Duodenal mucosa (tissue), 2 donors: ENCODE measurements around the gene SLFN14.
A peak's percentile ranks its signal among the peaks of the same experiment; 100 is the strongest.
"Not testable (repeated sequence)": the region's sequence is repeated elsewhere in the genome, so short reads cannot be mapped to it uniquely, and the experiment has no call there.

Experiments
- H3K27ac ChIP-seq: one replicate; pipeline ENCODE4 v1.7.0; 2013; ENCODE audit warnings: low read depth, low read length
- H3K27me3 ChIP-seq, 2 donors: one replicate each; pipeline ENCODE4 v1.7.0; 2013; ENCODE audit warnings: low read length in 2 of 2, control low read depth in 1 of 2; ENCODE audit not compliant: insufficient read depth in 2 of 2, control insufficient read depth in 1 of 2
- H3K36me3 ChIP-seq, 2 donors: one replicate each; pipeline ENCODE4 v1.7.0; 2013; ENCODE audit warnings: low read length in 2 of 2, control low read depth in 1 of 2; ENCODE audit not compliant: insufficient read depth in 2 of 2, control insufficient read depth in 1 of 2
- H3K4me1 ChIP-seq, 2 donors: one replicate each; pipeline ENCODE4 v1.7.0; 2013; ENCODE audit warnings: low read length in 2 of 2, control low read depth in 1 of 2; ENCODE audit not compliant: insufficient read depth in 2 of 2, control insufficient read depth in 1 of 2
- H3K4me3 ChIP-seq, 2 donors: one replicate each; pipeline ENCODE4 v1.7.0; 2013; ENCODE audit warnings: low read length in 2 of 2, low read depth in 1 of 2
- H3K9ac ChIP-seq, 2 donors: one replicate each; pipeline ENCODE4 v1.7.0; 2013; ENCODE audit warnings: low read length in 2 of 2, low read depth in 1 of 2
- H3K9me3 ChIP-seq, 2 donors: one replicate each; pipeline ENCODE4 v1.7.0; 2013; ENCODE audit warnings: low read length in 2 of 2, control low read depth in 1 of 2; ENCODE audit not compliant: control insufficient read depth in 1 of 2

SLFN14 gene

DNA sequence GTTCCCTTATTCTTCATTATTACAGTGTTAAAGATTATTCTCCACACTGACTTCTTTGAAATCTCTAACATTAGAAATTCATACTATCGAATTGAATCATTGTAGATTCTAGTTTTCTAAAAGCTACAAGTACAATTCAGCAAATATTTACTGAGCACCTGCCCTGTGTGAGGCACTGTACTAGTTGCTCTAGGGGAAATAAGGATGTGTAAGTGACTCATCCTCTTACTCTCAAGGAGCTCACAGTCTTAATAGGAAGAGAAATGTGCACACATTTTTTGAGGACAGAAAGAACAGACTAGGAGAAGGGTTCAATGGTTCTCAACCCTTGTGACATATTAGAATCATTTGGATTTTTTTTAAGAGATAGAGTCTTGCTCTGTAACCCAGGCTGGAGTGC is 15.5 kb downstream of the SLFN14 start:
- no peak overlapping the region for H3K9ac ChIP-seq
- H3K27me3 ChIP-seq = no peaks in the 10 kb centered on the region
- H3K4me3 ChIP-seq = no peak overlapping the region
- H3K9me3 ChIP-seq = no peaks in the 10 kb centered on the region
- H3K36me3 ChIP-seq = no peaks in the 10 kb centered on the region
- H3K4me1 ChIP-seq = peaks cover 0 to 5% of the 10 kb centered on the region in 2 donors
- H3K27ac ChIP-seq = no peak overlapping the region

DNA sequence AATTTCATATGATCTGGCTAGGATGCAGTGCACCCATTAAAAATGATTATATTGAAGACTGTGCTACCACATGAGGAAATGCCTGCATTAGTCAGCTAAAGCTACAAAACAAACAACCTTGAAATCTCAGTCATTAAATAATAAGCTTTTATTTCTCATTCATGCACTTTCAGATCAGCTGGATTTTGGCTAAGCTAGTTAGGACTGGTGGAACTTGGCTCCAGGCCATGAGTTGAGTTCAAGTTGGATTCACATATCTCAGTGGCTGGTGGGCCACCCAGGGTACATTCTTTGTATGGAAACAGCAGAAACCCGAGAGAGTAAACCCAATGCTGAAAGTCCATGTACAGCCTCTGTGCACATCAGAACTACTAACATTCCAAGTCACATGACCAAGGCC is 16.8 kb downstream of the SLFN14 start:
- H3K9ac ChIP-seq = no peak overlapping the region
- H3K36me3 ChIP-seq = no peaks in the 10 kb centered on the region
- H3K27ac ChIP-seq = no peak overlapping the region
- H3K27me3 ChIP-seq = no peaks in the 10 kb centered on the region
- no peaks in the 10 kb centered on the region for H3K9me3 ChIP-seq
- no peak overlapping the region for H3K4me3 ChIP-seq
- H3K4me1 ChIP-seq = peaks cover 0 to 8% of the 10 kb centered on the region in 2 donors

DNA sequence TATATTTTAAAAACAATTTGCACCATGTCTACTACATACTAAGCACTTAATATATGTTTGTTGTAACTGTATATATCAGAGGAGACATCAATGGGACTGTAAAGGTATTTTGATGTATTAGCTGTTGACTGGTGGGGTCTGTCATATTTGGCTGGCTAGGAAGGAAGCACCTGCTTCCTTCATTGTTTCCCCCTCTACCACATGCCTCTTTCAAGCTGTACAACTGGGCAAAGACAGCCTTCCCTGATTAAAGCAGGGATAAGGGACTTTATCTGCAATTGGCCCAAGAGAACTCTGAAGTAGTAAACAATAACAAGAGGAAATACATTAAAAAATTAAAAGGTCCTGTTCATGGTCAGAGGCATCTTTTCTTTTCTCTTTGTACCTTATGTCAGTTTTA is 17.6 kb downstream of the SLFN14 start:
- Histone ChIP-seq H3K27me3 (no peaks in the 10 kb centered on the region), H3K4me1 (peaks cover 0 to 12% of the 10 kb centered on the region in 2 donors), H3K36me3 (no peaks in the 10 kb centered on the region), H3K4me3 (no peak overlapping the region), H3K27ac (no peak overlapping the region), H3K9me3 (no peaks in the 10 kb centered on the region), H3K9ac (no peak overlapping the region)

DNA sequence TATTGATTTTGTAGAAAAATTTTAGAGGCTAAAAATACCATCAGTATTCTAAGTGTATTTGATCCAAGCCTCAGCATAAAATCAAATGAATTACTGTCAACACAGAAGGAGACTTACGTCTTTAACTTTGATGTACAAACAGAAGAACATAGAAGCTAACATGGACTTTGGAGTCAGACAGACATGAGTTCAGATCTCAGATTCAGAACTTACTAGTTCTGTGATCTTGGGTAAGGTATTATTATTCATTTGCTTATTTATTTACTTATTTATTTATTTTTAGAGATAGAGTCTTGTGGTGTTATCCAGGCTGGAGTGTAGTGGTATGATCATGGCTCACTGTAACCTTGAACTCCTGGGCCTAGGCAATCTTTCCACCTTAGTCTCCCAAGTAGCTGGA is 19.2 kb downstream of the SLFN14 start:
- H3K27ac ChIP-seq = no peak overlapping the region
- H3K9ac ChIP-seq = peak overlapping the region in 1 of 2 donors; percentile 66
- no peaks in the 10 kb centered on the region for H3K36me3 ChIP-seq
- no peaks in the 10 kb centered on the region for H3K27me3 ChIP-seq
- no peaks in the 10 kb centered on the region for H3K9me3 ChIP-seq
- H3K4me1 ChIP-seq = peaks cover 0 to 13% of the 10 kb centered on the region in 2 donors
- peak overlapping the region; percentile 82 to 85 for H3K4me3 ChIP-seq

DNA sequence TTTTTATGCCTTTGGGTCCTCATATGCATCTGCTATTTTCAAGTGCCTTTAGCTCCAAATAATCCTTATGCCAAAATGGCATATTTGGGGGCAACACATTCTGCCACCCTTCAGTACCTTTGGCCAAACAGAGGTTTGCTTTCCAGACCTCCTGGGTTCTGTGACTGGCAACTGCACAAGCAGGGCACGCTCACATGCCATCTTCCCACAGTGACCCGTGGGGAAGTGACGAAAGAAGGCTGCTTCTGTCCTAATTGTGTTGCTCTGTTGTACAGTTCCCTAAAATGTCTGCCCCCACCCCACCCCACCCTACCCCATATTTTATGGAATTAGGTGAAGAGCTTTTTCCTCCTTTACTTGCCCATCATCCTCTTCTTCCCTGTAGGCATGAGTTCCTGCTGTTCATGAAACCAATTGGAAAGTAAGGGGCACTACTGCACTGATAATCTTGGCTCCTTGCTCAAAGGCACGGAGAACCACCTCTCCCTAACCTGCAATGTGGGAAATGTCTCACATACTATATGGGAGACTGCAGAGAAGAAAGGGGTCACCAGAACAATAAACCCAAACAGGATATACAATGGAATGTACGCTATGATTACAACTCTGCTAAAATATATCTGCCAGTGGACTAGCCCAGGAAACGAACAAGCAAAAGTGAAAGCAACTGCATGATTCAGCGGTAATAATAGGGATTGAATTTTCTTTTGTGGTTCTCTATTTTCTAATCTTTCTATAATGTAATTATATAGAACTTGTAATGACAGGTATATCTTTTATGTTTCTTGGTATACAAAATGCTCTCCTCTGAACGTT is 19.8 kb downstream of the SLFN14 start:
- no peaks in the 10 kb centered on the region for H3K9me3 ChIP-seq
- H3K9ac ChIP-seq = peak overlapping the region; percentile 65 to 66

DNA sequence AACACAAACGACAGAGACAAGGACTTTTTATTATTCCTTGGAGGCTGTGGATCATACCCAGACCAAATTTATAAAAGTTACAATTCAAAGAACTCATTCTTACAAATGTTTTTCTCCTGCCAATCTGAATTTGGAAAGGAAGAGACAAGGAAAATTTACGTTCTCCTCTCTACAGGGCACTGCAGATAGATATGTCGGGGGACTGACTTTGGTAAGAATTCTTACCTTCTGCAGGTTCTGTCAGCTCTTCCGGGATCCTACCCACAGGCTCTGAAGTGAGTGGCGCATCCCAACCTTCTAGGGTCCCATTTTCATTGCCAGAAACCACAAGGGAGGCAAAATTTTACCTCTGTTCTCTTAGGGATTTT is 21.0 kb downstream of the SLFN14 start:
- Histone ChIP-seq H3K4me3 (peak overlapping the region; percentile 41 to 53), H3K36me3 (no peaks in the 10 kb centered on the region), H3K9ac (peak overlapping the region in 1 of 2 donors; percentile 11), H3K9me3 (no peaks in the 10 kb centered on the region), H3K4me1 (peaks cover 0 to 13% of the 10 kb centered on the region in 2 donors), H3K27me3 (no peaks in the 10 kb centered on the region), H3K27ac (no peak overlapping the region)

More for the DNA sequence above, 19.8 kb downstream of the SLFN14 start:
- no peaks in the 10 kb centered on the region for H3K36me3 ChIP-seq
- H3K27ac ChIP-seq = peak overlapping the region; percentile 73
- peak overlapping the region; percentile 82 to 85 for H3K4me3 ChIP-seq
- H3K27me3 ChIP-seq = no peaks in the 10 kb centered on the region
- peaks cover 0 to 13% of the 10 kb centered on the region in 2 donors for H3K4me1 ChIP-seq

DNA sequence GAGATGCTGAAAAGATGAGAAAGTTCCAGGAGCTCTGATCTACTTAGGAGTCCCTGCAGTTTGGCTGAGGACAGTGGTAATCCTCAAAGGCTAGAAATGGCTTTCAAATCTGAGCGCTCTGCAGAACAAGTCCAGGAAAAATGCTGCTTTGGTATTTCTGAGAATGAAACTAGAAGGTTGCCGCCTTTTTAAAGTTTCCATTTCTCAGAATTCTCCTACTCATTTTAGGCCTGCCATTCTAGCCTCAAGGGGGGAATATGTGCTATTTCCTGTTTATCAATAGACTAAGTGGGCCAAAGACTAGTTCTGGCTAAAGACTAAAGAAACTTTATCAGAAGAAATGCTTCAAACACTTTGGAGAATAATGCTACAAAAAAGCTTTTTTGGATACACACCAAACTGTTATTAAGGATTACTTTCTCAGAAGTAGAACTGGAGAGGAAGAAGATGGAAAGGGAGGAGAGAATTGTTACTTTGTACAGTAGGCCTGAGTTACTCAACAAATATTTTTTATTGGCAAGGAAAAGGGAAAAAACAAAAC is 22.9 kb downstream of the SLFN14 start, which contains the start of gene SLFN12L:
TSS of gene SLFN12L (minus strand) at position 78 of the 541 bp plus-strand sequence. CDS start 15,314 bp downstream, outside the sequence.
- H3K36me3 ChIP-seq = no peaks in the 10 kb centered on the region
- peaks cover 0 to 13% of the 10 kb centered on the region in 2 donors for H3K4me1 ChIP-seq
- H3K9ac ChIP-seq = peak within 1 kb of the TSS; percentile 28 to 51
- no peaks in the 10 kb centered on the region for H3K9me3 ChIP-seq
- H3K27ac ChIP-seq = no peak within 1 kb of the TSS
- H3K4me3 ChIP-seq = peak within 1 kb of the TSS; percentile 27 to 40
- H3K27me3 ChIP-seq = no peaks in the 10 kb centered on the region

DNA sequence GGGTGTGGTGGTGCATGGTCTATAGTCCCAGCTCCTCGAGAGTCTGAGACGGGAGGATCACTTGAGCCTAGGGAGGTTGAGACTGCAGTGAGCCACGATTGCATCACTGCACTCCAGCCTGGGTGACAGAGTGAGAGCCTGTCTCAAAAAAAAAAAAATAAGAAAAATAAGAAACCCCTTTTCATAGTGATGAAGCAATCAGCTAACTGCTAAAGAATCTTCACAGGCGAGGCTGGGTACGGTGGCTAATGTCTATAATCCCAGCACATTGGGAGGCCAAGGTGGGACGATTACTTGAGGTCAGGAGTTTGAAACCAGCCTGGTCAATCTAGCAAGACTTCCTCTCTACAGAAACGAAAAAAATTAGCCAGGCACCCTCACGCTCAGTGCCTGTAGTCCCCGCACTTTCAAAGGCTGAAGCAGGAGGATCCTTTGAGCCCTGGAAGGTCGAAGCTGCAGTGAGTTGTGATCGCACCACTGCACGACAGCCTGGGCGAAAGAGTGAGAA is 23.9 kb downstream of the SLFN14 start:
- peak overlapping the region; percentile 20 to 27 for H3K9ac ChIP-seq
- H3K36me3 ChIP-seq = no peaks in the 10 kb centered on the region
- peaks cover 0 to 13% of the 10 kb centered on the region in 2 donors for H3K4me1 ChIP-seq
- no peaks in the 10 kb centered on the region for H3K9me3 ChIP-seq
- H3K27ac ChIP-seq = no peak overlapping the region
- no peaks in the 10 kb centered on the region for H3K27me3 ChIP-seq
- H3K4me3 ChIP-seq = peak overlapping the region; percentile 27 to 40

DNA sequence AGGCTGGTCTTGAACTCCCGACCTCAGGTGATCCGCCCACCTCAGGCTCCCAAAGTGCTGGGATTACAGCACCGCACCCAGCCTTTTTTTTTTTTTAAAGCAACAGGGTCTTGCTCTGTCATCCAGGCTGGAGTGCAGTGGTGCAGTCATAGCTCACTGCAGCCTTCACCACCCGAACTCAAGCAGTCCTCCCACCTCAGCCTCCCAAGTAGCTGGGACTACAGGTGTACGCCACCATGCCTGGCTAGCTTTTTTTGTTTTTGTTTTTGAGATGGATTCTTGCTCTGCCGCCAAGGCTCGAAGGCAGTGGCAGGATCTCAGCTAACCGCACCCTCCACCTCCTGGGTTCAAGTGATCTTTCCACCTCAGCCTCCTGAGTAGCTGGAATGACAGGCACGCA is 25.2 kb downstream of the SLFN14 start:
- peak overlapping the region in 1 of 2 donors; percentile 19 for H3K4me3 ChIP-seq
- not testable (repeated sequence) for H3K27ac ChIP-seq

DNA sequence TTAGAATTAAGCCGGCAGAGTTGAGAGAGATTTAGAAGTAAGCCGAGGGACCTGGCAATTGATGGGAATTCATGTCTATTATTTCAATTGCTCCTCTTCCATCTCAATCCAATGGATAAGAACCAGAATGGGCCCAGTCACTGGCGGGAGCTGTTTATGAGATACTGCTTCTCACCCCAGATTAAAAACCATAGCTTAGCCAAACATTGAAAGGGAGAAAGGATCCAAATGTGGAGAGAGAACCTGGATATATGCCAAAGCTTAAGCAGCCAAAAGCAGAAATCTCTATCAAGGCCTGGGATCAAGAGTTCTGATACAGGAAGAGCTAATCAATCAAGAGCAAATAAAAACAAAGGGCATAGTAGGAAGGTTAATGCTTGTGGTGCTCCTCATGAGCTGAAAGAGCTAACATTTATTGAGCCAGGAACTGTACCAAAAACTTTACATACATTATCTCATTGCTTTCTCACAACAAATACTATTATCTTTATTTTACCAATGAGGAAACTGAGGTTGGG is 26.0 kb downstream of the SLFN14 start:
- peak overlapping the region in 1 of 2 donors; percentile 49 for H3K9ac ChIP-seq
- H3K4me3 ChIP-seq = peak overlapping the region; percentile 17 to 40
- H3K27ac ChIP-seq = no peak overlapping the region
- no peaks in the 10 kb centered on the region for H3K9me3 ChIP-seq
- no peaks in the 10 kb centered on the region for H3K27me3 ChIP-seq
- H3K4me1 ChIP-seq = peaks cover 0 to 5% of the 10 kb centered on the region in 2 donors
- no peaks in the 10 kb centered on the region for H3K36me3 ChIP-seq

More for the DNA sequence above, 25.2 kb downstream of the SLFN14 start:
- H3K4me1 ChIP-seq = peaks cover 0 to 11% of the 10 kb centered on the region in 2 donors
- not testable (repeated sequence) for H3K27me3 ChIP-seq, H3K36me3 ChIP-seq, H3K9me3 ChIP-seq, H3K9ac ChIP-seq
